Calu3 (cell line): ENCODE results near the gene PLEKHM1. TPM values are rescaled to one million over a fixed set of nuclear protein-coding genes. Genes with fewer than 3 reads are reported as not detected.

ENCODE experiments used
- BruUV-seq: library from RNA; stranded (reverse); fragments of 400-500 nt; replicated peaks from 2 replicates; lab custom pipeline; 2021; lab: Mats Ljungman, UMichigan
- CTCF ChIA-PET: fragments of 300-600 bp; sonication (Branson Sonifier 250); formaldehyde crosslinking; loops from one replicate; lab custom pipeline; 2022; ENCODE audit warnings: antibody characterized with exemption; lab: Charles Lee
- DNase-seq: peaks from one replicate; pipeline ENCODE4 v3.0.0; 2022
- H3K27ac Mint-ChIP-seq: one replicate; pipeline ENCODE4 v1.8.0; 2022; ENCODE audit warnings: mixed read lengths; ENCODE audit not compliant: unreplicated experiment
- H3K27me3 Mint-ChIP-seq: one replicate; pipeline ENCODE4 v1.8.0; 2022; ENCODE audit warnings: mixed read lengths; ENCODE audit not compliant: unreplicated experiment
- H3K36me3 Mint-ChIP-seq: one replicate; pipeline ENCODE4 v1.8.0; 2022; ENCODE audit warnings: mild to moderate bottlenecking, moderate library complexity, mixed read lengths; ENCODE audit not compliant: insufficient read depth, unreplicated experiment
- H3K4me1 Mint-ChIP-seq: one replicate; pipeline ENCODE4 v1.8.0; 2022; ENCODE audit warnings: mild to moderate bottlenecking, low read depth, mixed read lengths; ENCODE audit not compliant: unreplicated experiment
- H3K4me3 Mint-ChIP-seq: one replicate; pipeline ENCODE4 v1.8.0; 2022; ENCODE audit warnings: mild to moderate bottlenecking, low read depth, moderate library complexity, mixed read lengths; ENCODE audit not compliant: unreplicated experiment
- H3K9me3 Mint-ChIP-seq: one replicate; pipeline ENCODE4 v1.8.0; 2022; ENCODE audit warnings: low read depth, mixed read lengths; ENCODE audit not compliant: unreplicated experiment
- CTCF ChIP-seq: fragments of 200-600 bp; IDR thresholded peaks from one replicate; pipeline ENCODE4 v1.8.0; 2022; ENCODE audit warnings: antibody characterized with exemption; ENCODE audit not compliant: unreplicated experiment
- intact Hi-C: fragments of 100-400 bp; cut with micrococcal nuclease; formaldehyde crosslinking; loops from one replicate; pipeline ENCODE4 v1.10.0; 2022; ENCODE audit not compliant: unreplicated experiment
- total RNA-seq: library from RNA; stranded (reverse); gene quantifications from 2 replicates; pipeline ENCODE4 v1.2.3, GENCODE V29; 2022

Gene PLEKHM1
- total RNA-seq, 1 experiment from 2014 or later, result 82.4 TPM

- Mint-ChIP-seq H3K4me1 (peaks cover 27% of the 10 kb centered on the region), H3K27me3 (no peaks in the 10 kb centered on the region), H3K9me3 (no peaks in the 10 kb centered on the region), H3K36me3 (peaks cover 47% of the 10 kb centered on the region), H3K4me3 (peak overlapping the region; percentile 19), H3K27ac (no peak overlapping the region)
- no peak for DNase-seq
- intact Hi-C loops, result no loop called here
- CTCF ChIA-PET, result interaction anchor here (1.4 kb wide), 1 partner anchor 185 kb away, joined by 4 read pairs; no protein-coding TSS in a partner anchor
- TF ChIP-seq CTCF, result no peak
- BruUV-seq, result no TSS peak
These were observed 86.5 kb downstream of the PLEKHM1 start for GRCh38 chr17:45403906-45404490.

- CTCF ChIA-PET, result interaction anchor here (0.6 kb wide), 1 partner anchor 1258 kb away, joined by 7 read pairs; no protein-coding TSS in a partner anchor
- no peak for DNase-seq
- Mint-ChIP-seq H3K4me1 (peaks cover 16% of the 10 kb centered on the region), H3K9me3 (no peaks in the 10 kb centered on the region), H3K36me3 (peaks cover 53% of the 10 kb centered on the region), H3K27me3 (no peaks in the 10 kb centered on the region), H3K27ac (no peak overlapping the region), H3K4me3 (no peak overlapping the region)
- intact Hi-C loops, result no loop called here
- BruUV-seq, result no TSS peak
- no peak for TF ChIP-seq CTCF
These were observed 87.6 kb downstream of the PLEKHM1 start for GRCh38 chr17:45402916-45403315.

GRCh38 chr17:45398800-45399199 is 91.7 kb downstream of the PLEKHM1 start:
- intact Hi-C loops, result no loop called here
- Mint-ChIP-seq H3K36me3 (peaks cover 74% of the 10 kb centered on the region), H3K27me3 (no peaks in the 10 kb centered on the region), H3K4me1 (peaks cover 6% of the 10 kb centered on the region), H3K27ac (no peak overlapping the region), H3K4me3 (no peak overlapping the region), H3K9me3 (no peaks in the 10 kb centered on the region)
- CTCF ChIA-PET, result interaction anchor here (3.0 kb wide), 1 partner anchor 27 kb away, joined by 13 read pairs; no protein-coding TSS in a partner anchor
- DNase-seq, result no peak
- BruUV-seq, result no TSS peak
- TF ChIP-seq CTCF, result no peak

- H3K9me3 Mint-ChIP-seq, result no peaks in the 10 kb centered on the region
- no TSS peak for BruUV-seq
- H3K4me1 Mint-ChIP-seq, result peaks cover 6% of the 10 kb centered on the region
- H3K36me3 Mint-ChIP-seq, result peaks cover 76% of the 10 kb centered on the region
- CTCF ChIA-PET, result interaction anchor here (0.6 to 3.0 kb wide), 2 partner anchors 9 to 28 kb away, joined by 3 to 13 read pairs; no protein-coding TSS in a partner anchor
- no peaks in the 10 kb centered on the region for H3K27me3 Mint-ChIP-seq
- H3K4me3 Mint-ChIP-seq, result no peak overlapping the region
- no peak for TF ChIP-seq CTCF
- no peak for DNase-seq
- H3K27ac Mint-ChIP-seq, result no peak overlapping the region
- intact Hi-C loops, result no loop called here
These were observed 92.7 kb downstream of the PLEKHM1 start for GRCh38 chr17:45397796-45398195.
